ENCODE results near the gene FHAD1. TPM values are rescaled to one million over a fixed set of nuclear protein-coding genes. Genes with fewer than 3 reads are reported as not detected.
"Not testable (repeated sequence)": the region's sequence is repeated elsewhere in the genome, so short reads cannot be mapped to it uniquely, and the experiment has no call there.

Gene FHAD1
- polyA plus RNA-seq, 4 donors, result 2.9 to 9.8 (median 3.3) TPM

DNA sequence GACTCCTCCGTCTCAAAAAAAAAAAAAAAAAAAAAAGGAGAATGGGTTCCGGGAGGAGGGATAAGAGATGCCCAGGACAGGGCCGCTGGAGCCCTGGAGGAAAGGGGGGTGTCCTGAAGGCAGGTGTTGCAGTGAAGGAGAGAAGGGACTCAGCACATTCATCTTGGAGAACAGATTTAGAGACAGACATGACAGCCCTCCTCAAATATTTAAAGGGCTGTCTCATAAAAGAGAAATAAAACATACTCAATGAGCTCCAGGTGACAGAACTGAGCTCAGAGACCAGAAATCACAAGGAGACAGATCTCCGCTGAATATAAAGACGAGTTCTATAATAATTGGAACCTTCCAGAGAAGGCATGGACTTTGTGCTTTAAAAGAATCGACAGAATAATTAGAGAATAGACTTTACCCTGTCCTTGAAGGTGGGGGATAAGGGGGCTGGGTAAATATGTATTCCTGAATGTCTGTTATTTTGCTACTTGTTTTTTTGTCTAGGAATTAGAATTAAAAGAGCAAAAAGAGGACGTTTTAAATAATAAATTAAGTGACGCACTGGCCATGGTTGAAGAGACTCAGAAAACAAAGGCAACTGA, 110.7 kb downstream of the FHAD1 start:
- DNase-seq (ENCODE audit: low read depth in 4 of 4, low spot score in 3 of 4), result no peak

GRCh38 chr1:15358565-15359133, 111.6 kb downstream of the FHAD1 start:
- no peak for DNase-seq (ENCODE audit: low read depth in 4 of 4, low spot score in 3 of 4)

- DNase-seq (ENCODE audit: low read depth in 4 of 4, low spot score in 3 of 4), result no peak
These were observed 113.7 kb downstream of the FHAD1 start for GRCh38 chr1:15360700-15361099.

- no peak for DNase-seq (ENCODE audit: low read depth in 4 of 4, low spot score in 3 of 4)
These were observed 115.2 kb downstream of the FHAD1 start for GRCh38 chr1:15362096-15362736.

DNA sequence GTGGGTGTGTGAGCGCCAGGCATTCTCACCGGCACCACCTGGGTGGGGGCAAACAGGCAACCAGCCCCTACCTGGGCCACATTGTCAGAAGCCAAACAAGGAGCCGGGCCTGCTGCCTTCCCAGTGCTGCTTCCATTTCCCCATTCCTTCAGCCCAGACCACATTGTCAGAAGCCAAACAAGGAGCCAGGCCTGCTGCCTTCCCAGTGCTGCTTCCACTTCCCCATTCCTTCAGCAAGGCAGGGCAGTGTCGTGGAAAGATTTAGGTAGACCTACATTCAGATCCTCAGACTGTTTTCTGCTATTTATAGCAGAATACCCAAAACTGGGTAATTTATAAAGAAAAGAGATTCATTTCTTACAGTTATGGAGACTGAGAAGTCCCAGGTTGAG, 115.7 kb downstream of the FHAD1 start:
- no peak for DNase-seq (ENCODE audit: low read depth in 4 of 4, low spot score in 3 of 4)

DNA sequence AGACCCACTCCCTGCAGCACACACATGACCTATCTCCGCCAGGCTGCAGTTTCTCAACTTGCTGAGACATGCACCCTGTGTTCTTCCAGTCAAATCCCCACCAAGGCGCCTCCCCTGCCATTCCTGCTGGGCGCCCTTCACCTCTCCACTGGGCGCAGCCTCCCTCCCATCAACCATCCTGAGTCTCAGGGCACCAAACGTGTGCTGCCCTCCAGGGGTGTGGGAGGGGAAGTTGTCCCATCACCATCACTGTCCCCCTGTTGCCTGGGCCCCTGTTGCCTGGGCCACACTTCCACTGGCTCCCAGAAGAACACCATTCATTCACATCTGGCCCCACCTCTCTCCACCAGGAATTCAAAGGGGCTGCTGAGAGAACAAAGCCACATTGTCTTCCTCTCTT, 117.7 kb downstream of the FHAD1 start:
- DNase-seq (ENCODE audit: low read depth in 4 of 4, low spot score in 3 of 4), result no peak

DNA sequence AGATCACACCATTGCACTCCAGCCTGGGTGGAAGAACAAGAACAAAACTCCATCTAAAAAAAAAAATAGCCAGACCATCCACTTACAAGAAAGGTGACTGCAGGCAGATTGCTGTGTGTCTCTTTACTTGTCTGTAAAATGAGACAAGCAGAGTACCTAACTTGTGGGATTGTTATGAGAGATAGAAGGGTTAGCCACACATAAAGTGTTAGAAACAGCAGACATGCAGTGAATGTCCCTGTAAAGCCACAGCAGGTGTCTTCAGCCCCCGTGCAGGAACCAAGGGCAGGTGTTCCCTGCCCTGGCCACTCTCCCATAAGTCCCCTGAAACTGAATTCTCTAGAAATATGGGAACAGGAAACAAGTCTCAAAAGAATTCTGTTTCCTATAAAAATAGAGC, 121.9 kb downstream of the FHAD1 start:
- DNase-seq (ENCODE audit: low read depth in 4 of 4, low spot score in 3 of 4), result no peak

- DNase-seq (ENCODE audit: low read depth in 4 of 4, low spot score in 3 of 4), result no peak
These were observed 123.2 kb downstream of the FHAD1 start for GRCh38 chr1:15370268-15370667.

DNA sequence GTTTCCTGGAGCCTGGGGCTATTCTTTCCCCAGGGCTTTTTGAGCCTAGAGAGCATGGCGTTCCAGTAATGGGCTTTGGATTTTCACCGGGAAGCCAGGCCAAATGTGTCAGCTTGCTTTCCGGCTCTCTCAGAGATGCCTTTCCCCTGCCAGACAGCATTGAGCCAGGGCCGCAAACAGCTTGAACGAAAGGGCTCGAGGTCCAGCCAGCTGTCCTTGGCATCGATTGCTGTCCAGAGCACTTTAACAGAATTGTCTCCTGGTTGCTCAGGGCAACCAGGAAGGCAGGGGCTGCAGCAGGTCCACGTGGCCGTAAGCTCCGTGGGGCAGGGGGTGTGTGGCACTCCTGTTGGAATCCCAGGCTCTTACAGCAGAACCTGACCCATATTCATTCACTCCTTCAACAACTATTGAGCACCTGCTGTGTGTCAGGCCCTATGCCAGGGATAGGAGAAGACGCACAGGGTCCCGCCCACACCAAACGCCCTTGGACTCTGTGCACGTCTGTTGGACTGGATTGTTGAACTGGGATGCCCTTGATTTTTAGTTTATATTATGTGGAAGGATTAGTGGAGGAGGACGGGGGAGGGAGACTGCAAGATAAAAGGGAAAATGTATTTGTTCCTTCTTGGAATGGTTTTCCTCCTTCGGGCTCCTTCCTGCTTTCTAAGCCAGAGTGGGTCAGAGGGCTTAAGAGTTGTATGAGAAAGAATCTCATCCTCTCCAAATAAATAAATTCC, 123.9 kb downstream of the FHAD1 start:
- DNase-seq (ENCODE audit: low read depth in 4 of 4, low spot score in 3 of 4), result no peak

DNA sequence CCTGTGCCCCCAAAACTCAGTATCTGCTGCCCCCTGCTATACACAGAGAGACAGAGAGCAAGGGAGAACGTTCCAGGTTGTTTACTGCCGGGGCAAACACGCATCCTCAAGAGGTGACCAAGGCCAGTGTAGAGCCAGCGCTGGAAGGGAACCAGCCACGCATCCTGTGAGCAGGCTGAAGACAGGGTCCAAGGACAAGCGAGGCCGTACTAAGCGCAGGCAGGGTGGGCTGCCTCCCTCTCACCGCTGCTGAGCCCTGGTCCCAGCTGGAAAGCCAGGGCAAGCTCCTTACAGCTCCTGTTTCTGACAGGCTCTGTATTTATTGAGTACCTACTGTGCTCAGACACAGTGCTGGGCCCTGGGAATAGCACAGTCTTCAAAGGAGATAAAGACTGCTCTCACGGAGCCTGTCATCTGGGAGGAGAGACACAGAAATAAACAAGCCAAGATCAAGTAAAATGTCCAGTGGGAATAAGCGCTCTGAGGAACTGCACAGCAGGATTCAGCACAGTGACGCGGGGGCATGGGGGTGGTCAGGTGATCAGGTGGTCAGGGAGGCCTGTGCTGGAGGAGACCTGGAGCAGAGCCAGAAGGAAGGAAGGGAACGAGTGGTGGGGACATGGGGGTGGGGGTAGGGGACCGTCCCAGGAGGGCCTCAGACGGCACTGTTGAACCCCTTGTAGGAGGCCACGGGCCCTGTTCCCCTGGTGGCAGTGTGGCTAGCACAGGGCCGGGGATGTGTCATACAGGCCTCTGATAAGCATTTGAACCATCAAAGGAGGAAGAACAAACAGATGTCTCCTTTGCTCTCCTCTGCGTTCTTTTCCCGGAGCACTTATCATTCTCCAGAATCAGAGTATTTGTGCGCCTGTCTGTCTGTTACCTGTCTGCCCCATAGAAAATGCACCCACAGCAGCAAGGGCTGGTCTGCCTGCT, 124.9 kb downstream of the FHAD1 start:
- DNase-seq (ENCODE audit: low read depth in 4 of 4, low spot score in 3 of 4), result no peak

GRCh38 chr1:15378729-15379128, 131.7 kb downstream of the FHAD1 start:
- no peak for DNase-seq (ENCODE audit: low read depth in 4 of 4, low spot score in 3 of 4)

DNA sequence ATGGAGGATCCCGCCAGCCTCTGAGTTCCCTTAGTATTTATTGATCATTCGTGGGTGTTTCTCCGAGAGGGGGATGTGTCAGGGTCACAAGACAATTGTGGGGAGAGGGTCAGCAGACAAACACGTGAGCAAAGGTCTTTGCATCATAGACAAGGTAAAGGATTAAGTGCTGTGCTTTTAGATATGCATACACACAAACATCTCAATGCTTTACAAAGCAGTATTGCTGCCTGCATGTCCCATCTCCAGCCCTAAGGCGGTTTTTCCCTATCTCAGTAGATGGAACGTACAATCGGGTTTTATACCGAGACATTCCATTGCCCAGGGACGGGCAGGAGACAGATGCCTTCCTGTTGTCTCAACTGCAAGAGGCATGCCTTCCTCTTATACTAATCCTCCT, 132.1 kb downstream of the FHAD1 start:
- DNase-seq (ENCODE audit: low read depth in 4 of 4, low spot score in 3 of 4), result not testable (repeated sequence)

- no peak for DNase-seq (ENCODE audit: low read depth in 4 of 4, low spot score in 3 of 4)
These were observed 133.8 kb downstream of the FHAD1 start for GRCh38 chr1:15380601-15381508.

- DNase-seq (ENCODE audit: low read depth in 4 of 4, low spot score in 3 of 4), result no peak
These were observed 134.8 kb downstream of the FHAD1 start for GRCh38 chr1:15381805-15382204.

DNA sequence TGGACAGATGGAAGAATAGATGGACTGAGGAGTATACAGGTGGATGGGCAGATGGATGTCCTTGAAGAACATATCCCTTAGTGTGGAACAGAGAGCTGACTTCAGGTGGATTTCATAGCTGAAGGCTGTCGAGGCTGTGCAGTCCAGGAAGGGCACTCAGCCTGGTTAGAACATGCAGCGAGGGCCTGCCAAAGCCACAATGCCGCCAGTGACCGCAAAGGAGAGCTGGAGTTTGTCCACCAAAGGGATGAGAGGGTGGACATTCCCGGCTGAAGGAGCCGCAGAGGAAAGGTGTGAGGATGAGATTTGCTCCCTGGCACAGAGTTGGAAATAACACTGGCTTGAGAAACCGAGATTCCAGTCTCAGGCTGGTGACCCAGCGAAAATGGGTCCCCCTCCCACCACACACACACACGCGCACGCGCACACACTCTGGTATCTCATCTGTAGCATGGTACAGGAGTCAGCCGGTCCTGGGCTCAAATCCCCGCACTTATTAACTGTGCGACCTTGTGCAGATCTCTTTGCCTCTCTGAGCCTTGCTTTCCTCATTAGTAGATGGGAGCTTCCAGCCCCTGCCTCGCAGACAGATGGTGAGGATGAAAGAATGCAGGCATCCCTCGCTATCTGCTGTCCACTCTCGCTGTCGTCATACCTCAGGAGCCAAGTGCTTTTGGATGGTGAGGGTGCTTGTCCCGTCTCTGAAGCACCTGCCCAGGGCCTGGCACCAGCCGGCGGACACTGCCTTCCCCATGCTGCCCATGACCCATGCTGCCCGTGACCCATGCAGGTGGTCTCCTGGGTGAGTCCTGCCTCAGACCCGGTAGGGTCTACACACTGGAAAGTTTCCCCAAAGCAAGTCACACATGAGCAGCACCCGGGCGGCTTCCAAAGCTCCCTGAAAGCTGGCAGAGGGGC, 135.8 kb downstream of the FHAD1 start:
- DNase-seq (ENCODE audit: low read depth in 4 of 4, low spot score in 3 of 4), result no peak

DNA sequence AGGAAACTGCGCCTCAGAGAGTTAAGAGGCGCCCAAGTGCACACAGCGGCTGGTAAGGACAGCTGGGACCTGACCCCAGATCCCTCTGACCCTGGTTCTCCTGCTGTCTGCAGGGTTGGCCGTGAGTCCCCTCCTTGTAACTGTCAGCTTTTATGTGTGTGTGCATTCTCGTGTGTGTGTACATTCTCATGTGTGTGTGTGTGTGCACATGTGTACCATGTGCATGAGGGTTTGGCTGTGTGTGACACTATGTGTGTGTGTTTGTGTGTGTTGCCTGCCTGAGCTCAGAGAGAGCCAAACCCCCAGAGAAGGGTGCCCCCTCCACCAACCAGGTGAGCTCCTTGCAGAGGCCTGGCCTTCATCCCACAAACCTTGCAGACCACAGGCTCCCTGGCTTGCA, 136.8 kb downstream of the FHAD1 start:
- DNase-seq (ENCODE audit: low read depth in 4 of 4, low spot score in 3 of 4), result no peak

- no peak for DNase-seq (ENCODE audit: low read depth in 4 of 4, low spot score in 3 of 4)
These were observed 137.4 kb downstream of the FHAD1 start for GRCh38 chr1:15384301-15384901.

GRCh38 chr1:15385420-15385819, 138.4 kb downstream of the FHAD1 start:
- no peak for DNase-seq (ENCODE audit: low read depth in 4 of 4, low spot score in 3 of 4)

Measured in left renal pelvis (tissue), 4 donors.